RWPE2 (cell line): ENCODE results near the gene PLCH2.

ENCODE experiments used
- ATAC-seq: fragments of 200-7000 bp; cut with Tn5 transposase; 3 replicates; pipeline ENCODE4 v1.9.1; 2021; ENCODE audit warnings: low read depth
- DNase-seq: peaks from one replicate; pipeline ENCODE4 v3.0.0-alpha.2; 2020; ENCODE audit warnings: low spot score
- H3K27ac ChIP-seq: fragments of 450-650 bp; 2 replicates; pipeline ENCODE4 v1.5.1; 2017; ENCODE audit warnings: mild to moderate bottlenecking; ENCODE audit not compliant: poor library complexity, severe bottlenecking
- H3K27me3 ChIP-seq: fragments of 250-450 bp; sonication (Bioruptor Pico); 2 replicates; pipeline ENCODE4 v1.5.1; 2021; ENCODE audit warnings: mild to moderate bottlenecking, moderate library complexity; ENCODE audit not compliant: insufficient read depth, poor library complexity, severe bottlenecking
- H3K36me3 ChIP-seq: fragments of 250-450 bp; sonication (Bioruptor Pico); 2 replicates; pipeline ENCODE4 v1.5.1; 2020; ENCODE audit warnings: low read depth, mild to moderate bottlenecking, moderate library complexity
- H3K4me1 ChIP-seq: fragments of 250-450 bp; sonication (Bioruptor Pico); 2 replicates; pipeline ENCODE4 v1.5.1; 2021; ENCODE audit warnings: mild to moderate bottlenecking, moderate library complexity; ENCODE audit not compliant: insufficient read depth, poor library complexity, severe bottlenecking
- H3K4me3 ChIP-seq: fragments of 250-450 bp; sonication (Bioruptor Pico); 2 replicates; pipeline ENCODE4 v1.5.1; 2021; ENCODE audit warnings: mild to moderate bottlenecking, moderate library complexity; ENCODE audit not compliant: severe bottlenecking
- H3K9me3 ChIP-seq: fragments of 250-450 bp; sonication (Bioruptor Pico); 2 replicates; pipeline ENCODE4 v1.5.1; 2021; ENCODE audit warnings: mild to moderate bottlenecking, moderate library complexity; ENCODE audit not compliant: severe bottlenecking
- CTCF ChIP-seq: fragments of 450-650 bp; IDR thresholded peaks from one replicate; pipeline ENCODE4 v1.5.1; 2017; ENCODE audit warnings: mild to moderate bottlenecking, moderate library complexity; ENCODE audit not compliant: poor library complexity, severe bottlenecking

Gene PLCH2

GRCh38 chr1:2470290-2471158 is 5.6 kb upstream of the PLCH2 start:
- Histone ChIP-seq H3K27ac (no peak overlapping the region), H3K27me3 (no peaks in the 10 kb centered on the region), H3K36me3 (no peaks in the 10 kb centered on the region), H3K4me3 (no peak overlapping the region), H3K4me1 (peaks cover 13% of the 10 kb centered on the region), H3K9me3 (no peaks in the 10 kb centered on the region)
- ATAC-seq (no peak), DNase-seq (no peak)
- TF ChIP-seq CTCF: no peak

- H3K27me3 ChIP-seq: no peaks in the 10 kb centered on the region
- H3K36me3 ChIP-seq: no peaks in the 10 kb centered on the region
- H3K4me1 ChIP-seq: peaks cover 7% of the 10 kb centered on the region
- no peaks in the 10 kb centered on the region for H3K9me3 ChIP-seq
- H3K27ac ChIP-seq: no peak overlapping the region
- TF ChIP-seq CTCF: no peak
- ATAC-seq (no peak), DNase-seq (no peak)
- H3K4me3 ChIP-seq: no peak overlapping the region
Observed at GRCh38 chr1:2471159-2471471, 5.0 kb upstream of the PLCH2 start.

GRCh38 chr1:2471587-2472001 is 4.5 kb upstream of the PLCH2 start:
- no peak for ATAC-seq
- DNase-seq: no peak
- no peak for TF ChIP-seq CTCF
- no peaks in the 10 kb centered on the region for H3K9me3 ChIP-seq
- H3K27ac ChIP-seq: no peak overlapping the region
- no peaks in the 10 kb centered on the region for H3K36me3 ChIP-seq
- H3K27me3 ChIP-seq: no peaks in the 10 kb centered on the region
- H3K4me3 ChIP-seq: no peak overlapping the region
- H3K4me1 ChIP-seq: peaks cover 3% of the 10 kb centered on the region

- Histone ChIP-seq H3K27me3 (no peaks in the 10 kb centered on the region), H3K27ac (no peak overlapping the region), H3K4me1 (no peaks in the 10 kb centered on the region), H3K36me3 (no peaks in the 10 kb centered on the region), H3K4me3 (no peak overlapping the region), H3K9me3 (no peaks in the 10 kb centered on the region)
- DNase-seq (no peak), ATAC-seq (no peak)
- no peak for TF ChIP-seq CTCF
Observed at GRCh38 chr1:2472109-2472508, 4.0 kb upstream of the PLCH2 start.

- H3K36me3 ChIP-seq: no peaks in the 10 kb centered on the region
- no peaks in the 10 kb centered on the region for H3K4me1 ChIP-seq
- DNase-seq (no peak), ATAC-seq (no peak)
- no peak for TF ChIP-seq CTCF
- H3K4me3 ChIP-seq: no peak overlapping the region
- no peaks in the 10 kb centered on the region for H3K27me3 ChIP-seq
- no peaks in the 10 kb centered on the region for H3K9me3 ChIP-seq
- H3K27ac ChIP-seq: no peak overlapping the region
Observed at GRCh38 chr1:2472561-2473177, 3.4 kb upstream of the PLCH2 start.
